GM18861 (cell line): Measurements from ENCODE around the gene CNTNAP2.
"Not testable (repeated sequence)": the region's sequence is repeated elsewhere in the genome, so short reads cannot be mapped to it uniquely, and the experiment has no call there.

Experiments
- ATAC-seq: cut with Tn5 transposase; IDR thresholded peaks from one replicate; pipeline ENCODE4 v1.9.1; 2021; ENCODE audit not compliant: unreplicated experiment

Gene CNTNAP2

DNA sequence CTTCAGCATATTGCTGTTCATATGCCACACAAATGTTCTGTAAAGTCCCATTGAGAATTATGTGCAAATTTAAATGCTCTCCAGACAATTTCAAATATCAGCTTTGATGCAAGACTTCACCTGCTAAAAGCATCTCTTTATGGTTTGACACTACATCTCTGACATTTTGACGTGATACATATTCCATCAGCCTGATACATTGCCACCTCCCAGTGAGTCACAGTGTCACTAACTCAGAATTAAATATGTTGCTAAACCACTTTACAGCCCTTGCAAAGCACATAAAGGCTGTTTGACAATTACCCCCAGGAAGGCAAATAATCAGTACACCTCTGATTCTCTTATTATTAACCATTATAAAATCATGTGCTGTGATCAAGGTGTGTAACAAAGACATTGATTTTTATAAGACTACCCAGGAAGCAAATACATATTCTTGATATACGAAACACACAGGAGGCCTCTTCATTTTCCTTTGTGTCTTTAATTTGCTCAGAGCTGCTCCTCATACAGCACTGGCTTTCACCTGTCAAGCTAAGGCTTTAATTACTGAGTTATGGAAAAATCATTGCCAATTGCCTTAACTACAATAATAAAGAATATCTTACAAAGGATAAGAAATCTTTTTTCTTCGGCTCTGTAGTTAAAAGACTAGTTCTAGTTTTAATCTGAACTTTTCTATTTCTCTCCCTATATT lies 1926.5 kb downstream of the CNTNAP2 start:
- no peak for ATAC-seq

DNA sequence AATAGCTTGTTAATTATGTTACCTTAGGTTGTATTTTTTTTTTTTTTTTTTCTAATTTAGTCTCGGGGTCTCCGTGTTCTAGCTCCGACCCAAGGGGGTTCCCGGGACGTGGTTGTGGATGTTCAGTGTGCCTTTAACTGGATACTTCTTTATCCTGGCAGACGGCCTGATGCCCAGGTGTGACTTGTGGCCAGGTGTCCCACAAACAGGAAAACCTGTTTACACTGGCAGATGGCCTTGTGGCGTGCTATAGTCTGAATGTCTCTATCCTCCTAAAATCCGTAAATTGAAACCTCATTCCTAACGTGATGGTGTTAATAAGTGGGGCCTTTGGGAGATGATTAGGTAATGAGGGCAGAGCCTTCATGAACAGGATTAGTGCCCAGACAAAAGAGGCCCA lies 1927.6 kb downstream of the CNTNAP2 start:
- ATAC-seq: no peak

GRCh38 chr7:148045521-148045920 lies 1928.9 kb downstream of the CNTNAP2 start:
- ATAC-seq: no peak

GRCh38 chr7:148049068-148049467 lies 1932.5 kb downstream of the CNTNAP2 start:
- ATAC-seq: no peak

DNA sequence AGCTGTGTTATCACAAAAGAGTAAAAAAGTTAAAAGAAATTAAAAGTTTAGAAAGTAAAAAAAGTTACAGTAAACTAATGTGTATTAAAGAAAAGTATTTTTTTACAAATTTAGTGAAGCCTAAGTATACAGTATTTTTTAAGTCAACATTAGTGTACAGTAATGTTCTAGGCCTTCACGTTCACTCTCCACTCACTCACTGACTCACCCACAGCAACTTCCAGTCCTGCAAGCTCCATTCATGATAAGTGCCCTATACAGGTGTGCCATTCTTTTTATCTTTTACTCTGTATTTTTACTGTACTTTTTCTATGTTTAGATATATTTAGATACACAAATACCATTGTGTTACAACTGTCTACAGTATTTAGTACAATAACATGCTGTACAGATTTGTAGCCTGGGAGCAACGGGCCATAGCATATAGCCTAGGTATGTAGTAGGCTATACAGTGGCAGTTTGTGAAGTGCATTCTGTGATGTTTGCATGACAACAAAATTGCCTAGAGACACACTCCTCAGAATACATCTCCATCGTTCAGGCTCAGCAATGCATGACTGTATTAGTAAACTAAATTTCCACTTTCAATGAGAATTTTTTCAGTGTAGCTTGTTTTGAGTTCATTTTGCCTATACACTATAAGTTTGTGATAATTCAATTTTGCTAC lies 1934.0 kb downstream of the CNTNAP2 start:
- ATAC-seq: no peak

DNA sequence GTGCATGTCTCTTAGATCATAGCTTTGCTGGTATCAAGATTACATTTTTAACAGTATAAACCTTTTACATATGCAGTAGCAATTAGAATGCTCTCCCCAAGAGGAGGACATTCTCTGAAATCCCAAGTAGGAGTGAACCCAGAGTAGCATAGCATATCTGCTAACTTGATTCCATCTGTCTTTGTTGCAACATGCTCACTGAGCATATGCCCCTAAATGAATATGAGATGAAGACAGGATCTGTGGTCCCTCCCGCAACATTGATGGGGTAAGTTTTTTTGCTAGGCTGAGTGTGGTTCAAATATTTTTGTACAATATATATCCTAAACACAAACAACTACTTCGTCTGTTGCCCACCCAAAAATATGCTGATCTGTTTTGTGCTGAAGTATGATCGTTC lies 1939.8 kb downstream of the CNTNAP2 start:
- ATAC-seq: no peak

DNA sequence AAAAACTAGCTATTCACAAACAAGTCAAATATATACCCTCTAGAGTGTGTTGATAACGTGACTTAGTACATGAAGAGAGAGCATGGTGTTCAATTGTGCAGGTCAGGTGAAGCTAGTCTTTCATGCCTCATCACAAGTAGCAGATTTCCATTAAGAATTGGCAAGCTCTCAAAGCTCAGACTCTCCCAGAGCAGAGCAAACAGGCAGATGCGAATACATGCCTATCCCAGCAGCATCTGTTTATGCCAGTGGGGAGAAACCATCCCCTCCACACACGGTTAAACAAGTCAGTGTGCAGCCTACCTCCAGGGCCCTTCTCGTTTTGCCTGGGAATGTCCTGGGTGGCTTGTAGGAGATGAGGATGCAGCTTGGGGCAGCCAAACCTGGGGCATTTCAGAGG lies 1941.5 kb downstream of the CNTNAP2 start:
- ATAC-seq: no peak

DNA sequence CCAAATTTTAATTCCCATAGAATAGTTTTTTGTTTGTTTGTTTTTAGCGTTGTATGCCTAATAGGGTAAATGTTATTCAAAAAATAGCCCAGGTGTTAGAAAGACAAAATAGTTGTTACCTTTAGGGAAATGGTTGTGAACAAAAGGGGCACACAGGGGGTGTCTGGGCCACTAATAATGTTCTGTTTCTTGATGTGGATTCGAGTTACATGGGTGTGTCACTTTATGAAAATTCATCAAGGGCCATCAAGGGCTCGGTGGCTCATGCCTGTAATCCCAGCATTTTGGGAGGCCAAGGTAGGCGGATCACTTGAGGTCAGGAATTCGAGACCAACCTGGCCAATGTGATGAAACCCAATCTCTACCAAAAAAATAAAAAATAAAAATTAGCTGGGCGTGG lies 1942.2 kb downstream of the CNTNAP2 start:
- ATAC-seq: no peak

- peak; percentile 68 for ATAC-seq
Observed at GRCh38 chr7:148060724-148061123, 1944.1 kb downstream of the CNTNAP2 start.

GRCh38 chr7:148078111-148078510 lies 1961.5 kb downstream of the CNTNAP2 start:
- not testable (repeated sequence) for ATAC-seq

GRCh38 chr7:148079206-148080080 lies 1962.8 kb downstream of the CNTNAP2 start:
- no peak for ATAC-seq

DNA sequence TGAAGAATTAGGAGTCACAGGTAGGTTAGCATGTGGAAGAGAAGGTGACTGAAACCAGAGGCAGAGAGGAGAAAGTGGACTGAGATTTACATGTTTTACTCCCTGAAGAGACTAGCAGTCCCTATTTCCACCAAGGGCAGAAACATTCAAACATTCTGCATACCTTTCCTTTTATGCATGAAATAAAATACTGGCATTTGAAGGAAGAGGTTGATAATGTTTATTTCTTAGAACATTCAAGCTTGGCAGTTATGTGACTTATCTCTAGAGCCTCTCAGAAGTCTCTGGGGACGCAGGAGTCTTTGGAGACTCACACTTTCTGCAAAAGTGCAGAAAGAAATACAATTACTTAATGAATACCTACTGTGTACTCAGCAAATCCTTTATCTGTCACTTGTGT lies 1966.8 kb downstream of the CNTNAP2 start:
- ATAC-seq: no peak

DNA sequence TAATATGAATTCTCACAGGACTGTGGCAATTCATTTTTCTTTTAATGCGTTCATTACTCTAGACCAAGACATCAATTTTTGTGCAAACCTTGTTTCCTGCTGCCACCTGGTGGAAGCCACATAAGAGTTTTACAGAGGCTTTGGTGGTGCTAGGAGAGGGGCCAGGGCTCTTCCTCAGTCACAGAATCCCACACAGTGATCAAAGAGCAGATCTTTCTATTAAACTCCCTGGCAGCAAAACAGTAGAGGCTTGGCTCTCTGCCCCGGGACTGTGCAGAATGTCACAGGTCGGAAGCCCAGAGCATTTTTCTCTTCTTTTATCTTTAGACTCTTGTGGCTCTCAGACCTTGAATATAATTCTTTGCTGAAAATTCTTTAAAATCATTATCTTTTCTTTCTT lies 1967.5 kb downstream of the CNTNAP2 start:
- no peak for ATAC-seq

- ATAC-seq: no peak
Observed at GRCh38 chr7:148091882-148092281, 1975.3 kb downstream of the CNTNAP2 start.

- ATAC-seq: no peak
Observed at GRCh38 chr7:148093375-148094166, 1977.0 kb downstream of the CNTNAP2 start.

DNA sequence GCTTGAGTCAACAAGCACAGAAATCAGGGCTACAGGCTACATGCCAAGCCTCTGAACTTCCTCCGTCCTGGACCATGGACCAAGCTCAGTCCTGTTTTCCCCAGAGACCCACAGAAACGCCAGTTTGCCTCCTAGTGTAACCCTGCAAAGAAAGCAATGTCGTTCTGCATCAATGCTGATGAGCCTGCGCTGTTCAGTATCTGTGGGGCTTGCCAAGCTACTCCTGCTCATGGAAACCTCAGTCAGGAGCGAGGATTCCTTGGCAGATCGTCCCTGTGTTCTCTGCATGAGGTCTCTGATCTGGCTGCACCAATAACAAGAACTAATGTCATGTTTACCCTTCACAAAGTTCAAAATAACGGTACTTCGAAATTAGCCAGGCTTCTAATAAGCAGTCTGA lies 1978.5 kb downstream of the CNTNAP2 start:
- no peak for ATAC-seq

GRCh38 chr7:148104136-148104716 lies 1987.6 kb downstream of the CNTNAP2 start:
- no peak for ATAC-seq

GRCh38 chr7:148104924-148105323 lies 1988.3 kb downstream of the CNTNAP2 start:
- ATAC-seq: no peak

DNA sequence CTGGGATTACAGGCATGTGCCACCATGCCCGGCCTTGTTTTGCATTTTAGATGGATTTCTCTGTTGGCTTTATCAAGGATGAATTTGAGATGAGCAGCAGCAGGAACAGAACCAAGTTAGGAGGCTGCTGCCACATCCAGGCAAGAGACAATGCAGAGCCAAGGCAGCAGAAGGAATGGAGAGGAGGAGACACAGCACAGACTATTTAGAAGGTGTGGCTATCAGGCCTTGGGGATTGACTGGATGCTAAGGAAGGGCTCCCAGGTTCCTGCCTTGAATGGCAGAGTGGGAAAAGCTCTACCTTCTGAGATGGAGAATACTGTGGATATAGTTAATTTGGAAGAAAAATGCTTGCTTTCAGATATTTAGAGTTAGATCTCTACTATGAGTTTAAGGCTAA lies 1989.3 kb downstream of the CNTNAP2 start:
- no peak for ATAC-seq

- ATAC-seq: no peak
Observed at GRCh38 chr7:148107443-148108127, 1991.0 kb downstream of the CNTNAP2 start.
